Body of pancreas (tissue), 4 donors: ENCODE results near the gene DMXL1.

ENCODE experiments used
- POLR2A ChIP-seq, 3 donors: fragments of 450-650 bp; IDR thresholded peaks; one replicate each; pipeline ENCODE4 v1.6.1; 2016; ENCODE audit warnings: antibody characterized with exemption in 3 of 3, mild to moderate bottlenecking in 2 of 3
- TF ChIP-seq, protein P1 (sequence below), 7 experiments: fragments of 450-650 bp in 4 of 7; fragments of 200-600 bp in 3 of 7; sonication (generic) in 3 of 7; IDR thresholded peaks; one replicate each; pipeline ENCODE4 v1.5.1; 2016 to 2019; ENCODE audit warnings: antibody characterized with exemption in 7 of 7

DNA sequence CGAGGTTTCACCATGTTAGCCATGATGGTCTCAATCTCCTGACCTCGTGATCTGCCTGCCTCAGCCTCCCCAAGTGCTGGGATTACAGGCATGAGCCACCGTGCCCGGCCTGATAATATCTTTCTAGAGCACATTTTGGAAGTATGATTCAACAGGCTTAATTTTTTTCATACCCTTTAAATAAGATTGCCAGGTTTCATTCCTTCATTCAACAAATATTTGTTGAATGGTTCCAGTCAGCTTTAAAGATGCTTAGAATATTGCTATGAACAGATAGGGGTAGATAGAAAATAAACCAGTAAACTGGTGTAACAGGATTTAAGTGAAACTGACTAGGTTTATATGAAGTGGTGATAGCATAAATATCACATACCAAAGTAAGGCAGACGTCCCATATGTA lies 41.3 kb downstream of the DMXL1 start:
- TF ChIP-seq, protein P1, sequence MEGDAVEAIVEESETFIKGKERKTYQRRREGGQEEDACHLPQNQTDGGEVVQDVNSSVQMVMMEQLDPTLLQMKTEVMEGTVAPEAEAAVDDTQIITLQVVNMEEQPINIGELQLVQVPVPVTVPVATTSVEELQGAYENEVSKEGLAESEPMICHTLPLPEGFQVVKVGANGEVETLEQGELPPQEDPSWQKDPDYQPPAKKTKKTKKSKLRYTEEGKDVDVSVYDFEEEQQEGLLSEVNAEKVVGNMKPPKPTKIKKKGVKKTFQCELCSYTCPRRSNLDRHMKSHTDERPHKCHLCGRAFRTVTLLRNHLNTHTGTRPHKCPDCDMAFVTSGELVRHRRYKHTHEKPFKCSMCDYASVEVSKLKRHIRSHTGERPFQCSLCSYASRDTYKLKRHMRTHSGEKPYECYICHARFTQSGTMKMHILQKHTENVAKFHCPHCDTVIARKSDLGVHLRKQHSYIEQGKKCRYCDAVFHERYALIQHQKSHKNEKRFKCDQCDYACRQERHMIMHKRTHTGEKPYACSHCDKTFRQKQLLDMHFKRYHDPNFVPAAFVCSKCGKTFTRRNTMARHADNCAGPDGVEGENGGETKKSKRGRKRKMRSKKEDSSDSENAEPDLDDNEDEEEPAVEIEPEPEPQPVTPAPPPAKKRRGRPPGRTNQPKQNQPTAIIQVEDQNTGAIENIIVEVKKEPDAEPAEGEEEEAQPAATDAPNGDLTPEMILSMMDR (IDR thresholded peaks at IDR 0.05), result no peak
- TF ChIP-seq POLR2A (IDR thresholded peaks at IDR 0.05), result no peak
